HepG2 (cell line): ENCODE data around the gene CMKLR1. TPM values are rescaled to one million over a fixed set of nuclear protein-coding genes. Genes with fewer than 3 reads are reported as not detected.

Experiments used
- ATAC-seq: fragments of 200-7000 bp; cut with Tn5 transposase; 3 replicates; pipeline ENCODE4 v1.9.1; 2020; ENCODE audit warnings: mild to moderate bottlenecking, moderate library complexity
- BruUV-seq: library from RNA; stranded (reverse); fragments of 400-500 nt; replicated peaks from 2 replicates; lab custom pipeline; 2021; lab: Mats Ljungman, UMichigan
- CTCF ChIA-PET: fragments of 300-600 bp; formaldehyde crosslinking; extraction: SDS; loops from one replicate; lab custom pipeline; 2021; ENCODE audit warnings: low total read pairs, inconsistent platforms, low intra/inter-chr PET ratio; lab: Yijun Ruan, JAX
- POLR2A ChIA-PET: fragments of 350-600 bp; sonication (Branson Sonifier 250); formaldehyde crosslinking; loops from one replicate; lab custom pipeline; 2020; ENCODE audit warnings: antibody characterized with exemption, inconsistent platforms; lab: Yijun Ruan, JAX
- DNase-seq: peaks from one replicate; pipeline ENCODE4 v3.0.0-alpha.2; 2015; ENCODE audit warnings: low spot score
- FAIRE-seq: peaks from 3 replicates; lab custom pipeline; 2011; peaks lifted over from hg19 to GRCh38; lab: Jason Lieb, UNC
- H2AFZ ChIP-seq: one replicate; pipeline ENCODE4 v1.6.1; 2011; ENCODE audit warnings: low read length, inconsistent platforms
- H3K27ac ChIP-seq: fragments of 300-600 bp; 3 replicates; pipeline ENCODE4 v1.8.0; 2011; ENCODE audit warnings: mixed run types, mild to moderate bottlenecking, mixed read lengths, low read length, inconsistent platforms; ENCODE audit not compliant: insufficient read depth; ENCODE audit errors: extremely low read length
- H3K27me3 ChIP-seq, 2 experiments: fragments of 200-600 bp in 1 of 2; 2 replicates in 1 of 2; 3 replicates in 1 of 2; pipeline versions ENCODE4 v1.6.0 to v1.8.0; 2011; ENCODE audit warnings: low read length in 2 of 2, mild to moderate bottlenecking in 2 of 2, moderate library complexity in 2 of 2, inconsistent platforms in 1 of 2; ENCODE audit not compliant: insufficient read depth in 2 of 2, control insufficient read depth in 1 of 2
- H3K36me3 ChIP-seq, 2 experiments: fragments of 200-600 bp in 1 of 2; replicated peaks in 1 of 2; 2 replicates in 1 of 2; 3 replicates in 1 of 2; pipeline versions ENCODE4 v1.5.1 to v1.8.0; 2011; ENCODE audit warnings: low read length in 2 of 2, inconsistent platforms in 1 of 2; ENCODE audit not compliant: insufficient read depth in 2 of 2, control insufficient read depth in 1 of 2
- H3K4me1 ChIP-seq: 2 replicates; pipeline ENCODE4 v1.5.1; 2012; ENCODE audit warnings: low read length, inconsistent platforms; ENCODE audit not compliant: insufficient read depth
- H3K4me2 ChIP-seq: 2 replicates; pipeline ENCODE4 v1.6.0; 2011; ENCODE audit warnings: low read depth, low read length, inconsistent platforms
- H3K4me3 ChIP-seq, 3 experiments: fragments of 200-600 bp in 1 of 3; sonication (generic), shearing (Covaris generic) in 1 of 3; replicated peaks in 1 of 3; 2 replicates each; pipeline ENCODE4 v1.5.1; 2011 to 2016; ENCODE audit warnings: low read length in 3 of 3, inconsistent platforms in 2 of 3, low read depth in 2 of 3, mild to moderate bottlenecking in 2 of 3, control low read depth in 1 of 3, mixed read lengths in 1 of 3; ENCODE audit not compliant: insufficient read depth in 1 of 3
- H3K79me2 ChIP-seq: one replicate; pipeline ENCODE4 v1.6.1; 2011; ENCODE audit warnings: low read length, inconsistent platforms; ENCODE audit not compliant: insufficient read depth
- H3K9ac ChIP-seq: 2 replicates; pipeline ENCODE4 v1.6.0; 2011; ENCODE audit warnings: mild to moderate bottlenecking, low read depth, low read length, inconsistent platforms; ENCODE audit not compliant: insufficient read depth
- H3K9me3 ChIP-seq: 2 replicates; pipeline ENCODE4 v1.5.1; 2012; ENCODE audit warnings: mild to moderate bottlenecking, low read length
- H4K20me1 ChIP-seq: 2 replicates; pipeline ENCODE4 v1.6.0; 2011; ENCODE audit warnings: inconsistent platforms, mild to moderate bottlenecking, low read length, moderate library complexity; ENCODE audit not compliant: insufficient read depth
- FOXP4 ChIP-seq: sonication (generic); formaldehyde crosslinking; IDR thresholded peaks from 2 replicates; pipeline ENCODE4 v1.4.0; 2020; ENCODE audit warnings: missing genetic modification reagents
- GMEB2 ChIP-seq: IDR thresholded peaks from 2 replicates; pipeline ENCODE4 v1.6.1; 2016; ENCODE audit warnings: missing biosample characterization, missing genetic modification reagents, low read depth
- HMG20B ChIP-seq: conservative IDR thresholded peaks from 2 replicates; pipeline ENCODE4 v1.6.1; 2016; ENCODE audit warnings: missing genetic modification reagents, missing compliant biosample characterization
- JARID2 ChIP-seq: sonication (generic); formaldehyde crosslinking; IDR thresholded peaks from 2 replicates; pipeline ENCODE4 v1.8.1; 2023; ENCODE audit warnings: missing genetic modification reagents, inconsistent platforms; ENCODE audit not compliant: insufficient replicate concordance
- NR1H2 ChIP-seq: sonication (generic); formaldehyde crosslinking; IDR thresholded peaks from 2 replicates; pipeline ENCODE4 v1.8.1; 2022; ENCODE audit warnings: low read depth, missing genetic modification reagents, borderline replicate concordance
- NR2F1 ChIP-seq, 2 experiments: fragments of 450-650 bp in 1 of 2; formaldehyde crosslinking in 1 of 2; IDR thresholded peaks; 2 replicates each; pipeline versions ENCODE4 v1.5.0 to v1.6.1; 2016 to 2020; ENCODE audit warnings: mild to moderate bottlenecking in 1 of 2, missing compliant biosample characterization in 1 of 2, missing genetic modification reagents in 1 of 2, moderate library complexity in 1 of 2
- SATB2 ChIP-seq: sonication (generic); formaldehyde crosslinking; IDR thresholded peaks from 2 replicates; pipeline ENCODE4 v1.5.0; 2020; ENCODE audit warnings: missing genetic modification reagents
- SCMH1 ChIP-seq: sonication (generic); formaldehyde crosslinking; IDR thresholded peaks from 2 replicates; pipeline ENCODE4 v1.9.0; 2021; ENCODE audit warnings: missing genetic modification reagents, mild to moderate bottlenecking, borderline replicate concordance
- ZNF367 ChIP-seq: sonication (generic); formaldehyde crosslinking; IDR thresholded peaks from 2 replicates; pipeline ENCODE4 v1.4.0; 2020; ENCODE audit warnings: missing genetic modification reagents, borderline replicate concordance
- ZNF850 ChIP-seq: sonication (generic); formaldehyde crosslinking; conservative IDR thresholded peaks from 2 replicates; pipeline ENCODE4 v1.9.0; 2021; ENCODE audit warnings: mild to moderate bottlenecking, missing genetic modification reagents
- ZSCAN9 ChIP-seq: IDR thresholded peaks from 2 replicates; pipeline ENCODE4 v1.6.1; 2016; ENCODE audit warnings: borderline replicate concordance
- WGBS: methylation state at CpG from one replicate; pipeline ENCODE4 v1.1.6; 2017; ENCODE audit warnings: low lambda C conversion rate; 5-methylcytosine and 5-hydroxymethylcytosine counted together
- in situ Hi-C: cut with HindIII; loops from 2 replicates; pipeline ENCODE4 v1.10.0; 2017; ENCODE audit warnings: low pct_unique_long_range_greater_than_20kb; ENCODE audit not compliant: extremely low pct_ligation_motif_present
- intact Hi-C: fragments of 100-400 bp; cut with micrococcal nuclease; formaldehyde crosslinking; loops from one replicate; pipeline ENCODE4 v1.10.0; 2022; ENCODE audit not compliant: unreplicated experiment
- polyA plus RNA-seq, 8 experiments: library from polyadenylated mRNA; depleted of rRNA in 3 of 8; stranded (reverse) in 7 of 8; unstranded in 1 of 8; fragments of >200 nt; fragmentation: Illumina TruSeq in 4 of 8; extraction: Trizol in 4 of 8; gene quantifications; 2 replicates each; pipeline versions ENCODE4 v1.2.1 to v1.2.3, GENCODE V29; 2011 to 2016; ENCODE audit warnings: low read depth in 4 of 8, missing spikeins in 1 of 8, mixed read lengths in 1 of 8; ENCODE audit not compliant: insufficient read depth in 1 of 8
- total RNA-seq, 5 experiments: library from RNA; depleted of rRNA; stranded (reverse); fragments of >200 nt; fragmentation: Illumina TruSeq; extraction: Trizol; gene quantifications; 2 replicates each; pipeline ENCODE4 v1.2.3, GENCODE V29; 2016; ENCODE audit warnings: low read depth in 1 of 5

CMKLR1 gene
- total and polyA plus RNA-seq, 2 of the 13 experiments (the other 11 are each of a cell fraction or from before 2014, with no cell fraction given) = not detected

GRCh38 chr12:108356835-108357806 is 18.0 kb upstream of the CMKLR1 start:
- H3K79me2 ChIP-seq = no peaks in the 10 kb centered on the region
- H2AFZ ChIP-seq = no peak overlapping the region
- H3K9me3 ChIP-seq = no peaks in the 10 kb centered on the region
- H3K9ac ChIP-seq = no peak overlapping the region
- 25% methylated on average over 12 of the region's 12 CpGs for WGBS
- intact Hi-C loops = no loop called here
- ChIA-PET POLR2A (no interaction called here), CTCF (no interaction called here)
- H4K20me1 ChIP-seq = no peaks in the 10 kb centered on the region
- no peaks in the 10 kb centered on the region; a peak in 1 of 5 replicates for H3K27me3 ChIP-seq
- FAIRE-seq = no peak
- DNase-seq = no peak
- no peak overlapping the region for H3K27ac ChIP-seq
- no peak overlapping the region for H3K4me3 ChIP-seq
- no peaks in the 10 kb centered on the region for H3K36me3 ChIP-seq
- in situ Hi-C loops = no loop called here
- ATAC-seq = no peak
- BruUV-seq = no TSS peak
- H3K4me2 ChIP-seq = no peak overlapping the region
- no peaks in the 10 kb centered on the region for H3K4me1 ChIP-seq
- no peak for TF ChIP-seq SATB2
- TF ChIP-seq ZSCAN9 = no peak
- TF ChIP-seq NR1H2 (CRISPR knock-in tag) = no peak
- TF ChIP-seq NR2F1 (CRISPR knock-in tag; IDR thresholded peaks at IDR 0.05) = no peak
- TF ChIP-seq HMG20B (CRISPR knock-in tag) = no peak
- no peak for TF ChIP-seq SCMH1 (CRISPR knock-in tag)
- TF ChIP-seq ZNF850 (CRISPR knock-in tag) = no peak
- TF ChIP-seq JARID2 (CRISPR knock-in tag) = no peak
- TF ChIP-seq ZNF367 (CRISPR knock-in tag) = no peak
- no peak for TF ChIP-seq FOXP4 (CRISPR knock-in tag)
- no peak for TF ChIP-seq GMEB2 (CRISPR knock-in tag)
